Activated CD4-positive, alpha-beta T cell treated with anti-CD3 and anti-CD28 coated beads, Interleukin-2, amount 10 ng/mL, durations not matched to agents 7 days and 5 days (primary cell): ENCODE data around the gene ZFYVE16. TPM values are rescaled to one million over a fixed set of nuclear protein-coding genes. Genes with fewer than 3 reads are reported as not detected.
"Not testable (repeated sequence)": the region's sequence is repeated elsewhere in the genome, so short reads cannot be mapped to it uniquely, and the experiment has no call there.

Source experiments
- CTCF ChIA-PET: fragments of 350-600 bp; sonication (Branson Sonifier 250); formaldehyde crosslinking; loops from one replicate; lab custom pipeline; 2021; ENCODE audit warnings: antibody characterized with exemption; lab: Charles Lee
- POLR2A ChIA-PET: fragments of 350-600 bp; sonication (Branson Sonifier 250); formaldehyde crosslinking; loops from one replicate; lab custom pipeline; 2021; ENCODE audit warnings: antibody characterized with exemption; lab: Charles Lee
- DNase-seq: peaks from one replicate; pipeline ENCODE4 v3.0.0-alpha.2; 2020
- H3K27ac Mint-ChIP-seq: one replicate; pipeline ENCODE4 v1.8.0; 2021; ENCODE audit warnings: mild to moderate bottlenecking, moderate library complexity, mixed read lengths
- H3K27me3 Mint-ChIP-seq: one replicate; pipeline ENCODE4 v1.8.0; 2021; ENCODE audit warnings: mixed read lengths
- H3K36me3 Mint-ChIP-seq: one replicate; pipeline ENCODE4 v1.8.0; 2021; ENCODE audit warnings: low read depth, mixed read lengths
- H3K4me1 Mint-ChIP-seq: one replicate; pipeline ENCODE4 v1.8.0; 2021; ENCODE audit warnings: mixed read lengths
- H3K4me3 Mint-ChIP-seq: one replicate; pipeline ENCODE4 v1.8.0; 2021; ENCODE audit warnings: mild to moderate bottlenecking, moderate library complexity, mixed read lengths
- H3K9me3 Mint-ChIP-seq: one replicate; pipeline ENCODE4 v1.8.0; 2021; ENCODE audit warnings: mixed read lengths
- total RNA-seq, 2 experiments: library from RNA; stranded (reverse); gene quantifications; one replicate each; pipeline ENCODE4 v1.2.3, GENCODE V29; 2021

Gene ZFYVE16
- total RNA-seq, 2 experiments from 2014 or later = 9.3 to 12.3 TPM

GRCh38 chr5:80481019-80481893 is 73.4 kb downstream of the ZFYVE16 start:
- peaks cover 18% of the 10 kb centered on the region for H3K36me3 Mint-ChIP-seq
- POLR2A ChIA-PET = interaction anchor here (0.7 kb wide), 1 partner anchor 183 kb away, joined by 3 read pairs; no protein-coding TSS in a partner anchor
- H3K27me3 Mint-ChIP-seq = no peaks in the 10 kb centered on the region
- H3K4me3 Mint-ChIP-seq = no peak overlapping the region
- peak; percentile 67 for DNase-seq
- peaks cover 12% of the 10 kb centered on the region for H3K4me1 Mint-ChIP-seq
- no peak overlapping the region for H3K27ac Mint-ChIP-seq
- CTCF ChIA-PET = interaction anchor here (1.1 to 1.7 kb wide), 5 partner anchors 15 to 684 kb away, joined by 3 to 11 read pairs (median 4); no protein-coding TSS in a partner anchor
- H3K9me3 Mint-ChIP-seq = peaks cover 5% of the 10 kb centered on the region

- Mint-ChIP-seq H3K27ac (no peak overlapping the region), H3K36me3 (peaks cover 18% of the 10 kb centered on the region), H3K9me3 (peaks cover 5% of the 10 kb centered on the region), H3K4me3 (no peak overlapping the region), H3K4me1 (peaks cover 20% of the 10 kb centered on the region), H3K27me3 (no peaks in the 10 kb centered on the region)
- DNase-seq = no peak
- ChIA-PET POLR2A (no interaction called here), CTCF (interaction anchor here (1.4 to 1.6 kb wide), 2 partner anchors 13 to 190 kb away, joined by 3 to 5 read pairs; no protein-coding TSS in a partner anchor)
These were observed 74.7 kb downstream of the ZFYVE16 start for GRCh38 chr5:80482578-80482977.

GRCh38 chr5:80483636-80484232 is 75.9 kb downstream of the ZFYVE16 start:
- ChIA-PET POLR2A (no interaction called here), CTCF (interaction anchor here (1.4 kb wide), 1 partner anchor 12 kb away, joined by 3 read pairs; no protein-coding TSS in a partner anchor)
- DNase-seq = no peak
- peaks cover 5% of the 10 kb centered on the region for H3K9me3 Mint-ChIP-seq
- H3K4me1 Mint-ChIP-seq = peaks cover 25% of the 10 kb centered on the region
- H3K27me3 Mint-ChIP-seq = no peaks in the 10 kb centered on the region
- no peak overlapping the region for H3K27ac Mint-ChIP-seq
- H3K36me3 Mint-ChIP-seq = peaks cover 18% of the 10 kb centered on the region
- H3K4me3 Mint-ChIP-seq = no peak overlapping the region

GRCh38 chr5:80487444-80487828 is 79.6 kb downstream of the ZFYVE16 start:
- peaks cover 11% of the 10 kb centered on the region for H3K36me3 Mint-ChIP-seq
- H3K9me3 Mint-ChIP-seq = peaks cover under 1% of the 10 kb centered on the region
- peaks cover 15% of the 10 kb centered on the region for H3K4me1 Mint-ChIP-seq
- peak overlapping the region; percentile 78 for H3K27ac Mint-ChIP-seq
- ChIA-PET POLR2A (interaction anchor here (0.6 kb wide), 1 partner anchor 580 kb away, joined by 3 read pairs; no protein-coding TSS in a partner anchor), CTCF (no interaction called here)
- no peak for DNase-seq
- H3K27me3 Mint-ChIP-seq = peaks cover 9% of the 10 kb centered on the region
- peak overlapping the region; percentile 72 for H3K4me3 Mint-ChIP-seq

GRCh38 chr5:80487829-80488721 is 80.2 kb downstream of the ZFYVE16 start, which contains the start of gene FAM151B:
TSS of gene FAM151B (plus strand) at chr5:80488100. CDS start at chr5:80488124, 24 bp downstream.
- DNase-seq = peak; percentile 73
- H3K9me3 Mint-ChIP-seq = no peaks in the 10 kb centered on the region
- POLR2A ChIA-PET = interaction anchor here (0.6 kb wide), 1 partner anchor 580 kb away, joined by 3 read pairs; no protein-coding TSS in a partner anchor
- H3K36me3 Mint-ChIP-seq = peaks cover 7% of the 10 kb centered on the region
- CTCF ChIA-PET = no interaction called here
- H3K27ac Mint-ChIP-seq = peak within 1 kb of the TSS; percentile 78
- H3K4me1 Mint-ChIP-seq = peaks cover 14% of the 10 kb centered on the region
- peak within 1 kb of the TSS; percentile 72 for H3K4me3 Mint-ChIP-seq
- peaks cover 9% of the 10 kb centered on the region for H3K27me3 Mint-ChIP-seq

GRCh38 chr5:80491296-80491695 is 83.4 kb downstream of the ZFYVE16 start:
- no peaks in the 10 kb centered on the region for H3K36me3 Mint-ChIP-seq
- H3K4me3 Mint-ChIP-seq = no peak overlapping the region
- POLR2A ChIA-PET = no interaction called here
- CTCF ChIA-PET = no interaction called here
- DNase-seq = no peak
- peaks cover 14% of the 10 kb centered on the region for H3K4me1 Mint-ChIP-seq
- H3K27me3 Mint-ChIP-seq = peaks cover 9% of the 10 kb centered on the region
- no peak overlapping the region for H3K27ac Mint-ChIP-seq
- H3K9me3 Mint-ChIP-seq = no peaks in the 10 kb centered on the region

GRCh38 chr5:80492741-80493140 is 84.9 kb downstream of the ZFYVE16 start:
- ChIA-PET POLR2A (no interaction called here), CTCF (interaction anchor here (0.5 to 1.3 kb wide), 2 partner anchors 14 to 28 kb away, joined by 3 to 6 read pairs; no protein-coding TSS in a partner anchor)
- DNase-seq = no peak
- Mint-ChIP-seq H3K9me3 (no peaks in the 10 kb centered on the region), H3K36me3 (no peaks in the 10 kb centered on the region), H3K27me3 (peaks cover 9% of the 10 kb centered on the region), H3K4me1 (peaks cover 5% of the 10 kb centered on the region), H3K27ac (no peak overlapping the region), H3K4me3 (no peak overlapping the region)

GRCh38 chr5:80493443-80493842 is 85.6 kb downstream of the ZFYVE16 start:
- POLR2A ChIA-PET, H3K27ac Mint-ChIP-seq, H3K4me1 Mint-ChIP-seq, H3K27me3 Mint-ChIP-seq, H3K36me3 Mint-ChIP-seq, H3K4me3 Mint-ChIP-seq, DNase-seq, H3K9me3 Mint-ChIP-seq: not testable (repeated sequence)
- CTCF ChIA-PET = interaction anchor here (1.3 kb wide), 1 partner anchor 13 kb away, joined by 6 read pairs; no protein-coding TSS in a partner anchor

GRCh38 chr5:80495891-80496290 is 88.0 kb downstream of the ZFYVE16 start:
- CTCF ChIA-PET = interaction anchor here (0.6 to 0.8 kb wide), 2 partner anchors 13 to 338 kb away, joined by 3 to 5 read pairs; no protein-coding TSS in a partner anchor
- no peak overlapping the region for H3K4me3 Mint-ChIP-seq
- no peaks in the 10 kb centered on the region for H3K36me3 Mint-ChIP-seq
- POLR2A ChIA-PET = no interaction called here
- no peaks in the 10 kb centered on the region for H3K9me3 Mint-ChIP-seq
- H3K27ac Mint-ChIP-seq = no peak overlapping the region
- no peaks in the 10 kb centered on the region for H3K4me1 Mint-ChIP-seq
- peaks cover 3% of the 10 kb centered on the region for H3K27me3 Mint-ChIP-seq
- no peak for DNase-seq

DNA sequence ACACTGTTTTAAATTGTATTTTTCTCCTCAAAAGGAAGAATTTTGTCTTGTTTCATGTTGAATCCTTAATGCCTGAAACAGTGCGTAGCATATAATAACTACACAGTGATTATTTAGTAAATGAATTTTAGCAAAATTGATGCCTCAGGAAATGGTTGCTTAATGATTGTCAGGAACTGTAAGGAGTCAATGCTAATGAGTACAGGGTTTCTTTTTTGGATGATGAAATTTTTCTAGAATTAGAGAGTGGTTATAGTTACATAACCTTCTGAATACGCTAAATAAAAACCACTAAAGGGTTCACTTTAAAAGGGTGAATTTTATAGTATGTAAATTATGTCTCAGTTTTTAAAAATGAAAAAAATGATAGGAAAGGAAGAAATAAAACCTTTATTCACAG is 94.9 kb downstream of the ZFYVE16 start:
- no peaks in the 10 kb centered on the region for H3K27me3 Mint-ChIP-seq
- H3K9me3 Mint-ChIP-seq = no peaks in the 10 kb centered on the region
- no peaks in the 10 kb centered on the region for H3K36me3 Mint-ChIP-seq
- CTCF ChIA-PET = no interaction called here
- no peak overlapping the region for H3K4me3 Mint-ChIP-seq
- DNase-seq = no peak
- POLR2A ChIA-PET = no interaction called here
- H3K27ac Mint-ChIP-seq = no peak overlapping the region
- peaks cover 4% of the 10 kb centered on the region for H3K4me1 Mint-ChIP-seq

DNA sequence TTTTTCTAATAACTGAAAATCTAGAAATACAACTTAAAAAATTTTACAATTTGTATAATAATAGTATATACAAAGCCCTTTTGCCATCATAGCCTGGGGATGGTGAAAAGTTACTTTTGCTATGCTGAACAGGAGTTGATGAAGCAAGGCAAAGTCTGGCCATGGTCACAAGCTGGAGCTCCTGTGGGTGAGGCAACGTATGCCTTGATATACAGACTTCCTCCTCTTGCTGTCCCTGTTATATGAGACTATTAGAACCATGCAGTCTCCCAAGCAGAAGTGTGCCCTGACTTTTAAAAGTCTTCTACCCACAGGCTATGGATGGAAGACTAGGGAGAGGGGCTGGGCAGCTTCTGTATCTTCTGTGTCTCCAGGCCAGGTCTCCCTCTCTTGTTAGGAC is 95.8 kb downstream of the ZFYVE16 start:
- Mint-ChIP-seq H3K4me3 (no peak overlapping the region), H3K36me3 (no peaks in the 10 kb centered on the region), H3K9me3 (no peaks in the 10 kb centered on the region), H3K27me3 (no peaks in the 10 kb centered on the region), H3K4me1 (peaks cover 4% of the 10 kb centered on the region), H3K27ac (no peak overlapping the region)
- ChIA-PET POLR2A (interaction anchor here (0.7 kb wide), 1 partner anchor 9 kb away, joined by 3 read pairs; no protein-coding TSS in a partner anchor), CTCF (interaction anchor here (0.6 kb wide), 1 partner anchor 204 kb away, joined by 3 read pairs; no protein-coding TSS in a partner anchor)
- no peak for DNase-seq

DNA sequence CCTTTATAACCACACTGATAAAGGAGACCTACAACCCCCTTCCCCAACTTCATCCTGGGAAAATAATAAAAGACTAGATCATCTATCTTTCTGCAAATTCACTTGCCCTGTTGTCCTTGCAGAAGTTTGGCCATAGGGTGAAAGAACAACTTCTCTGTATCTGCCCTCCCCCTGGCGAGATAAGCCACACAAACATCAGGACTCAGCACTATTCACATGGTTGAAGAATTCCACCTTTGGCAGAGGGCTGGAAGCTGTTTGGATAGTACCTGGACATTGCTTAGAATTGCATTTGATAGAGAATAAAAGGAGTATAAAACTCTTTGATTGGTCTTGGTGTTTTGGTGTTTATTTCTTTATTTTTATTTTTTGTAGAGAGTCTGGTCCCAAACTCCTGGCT is 97.0 kb downstream of the ZFYVE16 start:
- no peaks in the 10 kb centered on the region for H3K36me3 Mint-ChIP-seq
- no peak for DNase-seq
- peaks cover 4% of the 10 kb centered on the region for H3K4me1 Mint-ChIP-seq
- no peaks in the 10 kb centered on the region for H3K9me3 Mint-ChIP-seq
- POLR2A ChIA-PET = no interaction called here
- no peak overlapping the region for H3K27ac Mint-ChIP-seq
- no peak overlapping the region for H3K4me3 Mint-ChIP-seq
- no peaks in the 10 kb centered on the region for H3K27me3 Mint-ChIP-seq
- CTCF ChIA-PET = no interaction called here
